ENCODE results near the gene COQ7. TPM values are rescaled to one million over a fixed set of nuclear protein-coding genes. Genes with fewer than 3 reads are reported as not detected.
A peak's percentile ranks its signal among the peaks of the same experiment; 100 is the strongest.

COQ7 gene
- total RNA-seq, 1 donor from 2014 or later = 22.0 TPM

DNA sequence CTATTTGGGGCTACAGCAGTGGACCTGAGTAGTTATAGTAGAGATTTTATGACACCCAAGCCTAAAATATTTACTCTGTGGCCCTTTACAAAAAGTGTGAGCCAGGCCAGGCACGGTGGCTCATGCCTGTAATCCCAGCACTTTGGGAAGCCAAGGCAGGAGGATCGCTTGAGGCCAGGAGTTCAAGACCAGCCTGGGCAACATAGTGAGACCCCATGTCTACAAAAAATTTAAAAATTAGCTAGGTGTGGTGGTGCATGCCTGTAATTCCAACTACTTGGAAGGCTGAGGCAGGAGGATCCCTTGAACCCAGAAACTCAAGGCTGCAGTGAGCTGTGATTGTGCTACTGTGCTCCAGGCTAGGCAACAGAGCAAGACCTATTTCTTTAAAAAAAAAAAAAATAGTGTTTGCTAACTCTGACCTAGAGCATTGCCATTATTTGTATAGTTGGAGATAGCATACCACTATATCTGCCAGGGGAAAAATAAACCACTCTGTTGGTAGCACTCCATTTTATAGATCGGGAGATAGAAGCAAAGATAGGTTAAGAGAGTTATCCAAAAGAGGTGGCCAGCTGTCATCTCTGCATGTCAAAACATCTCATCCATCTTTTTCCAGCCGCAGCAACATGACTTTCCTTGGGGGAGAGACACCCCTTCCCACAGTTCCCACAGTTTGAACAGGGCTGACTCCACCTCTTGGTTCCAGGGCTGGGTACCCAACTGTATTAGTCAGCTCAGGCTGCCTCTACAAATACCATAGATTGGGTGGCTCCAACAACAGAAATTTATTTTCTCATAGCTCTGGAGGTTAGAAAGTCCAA lies 43.3 kb downstream of the COQ7 start:
- no peak overlapping the region for H3K4me3 Mint-ChIP-seq
- peaks cover 9% of the 10 kb centered on the region for H3K36me3 Mint-ChIP-seq (ENCODE audit: low read depth)
- no peak overlapping the region for H3K27ac Mint-ChIP-seq
- H3K9me3 Mint-ChIP-seq = no peaks in the 10 kb centered on the region
- H3K27me3 Mint-ChIP-seq = peaks cover 9% of the 10 kb centered on the region
- DNase-seq = no peak
- peaks cover 30% of the 10 kb centered on the region for H3K4me1 Mint-ChIP-seq
- intact Hi-C loops (cut with micrococcal nuclease) = no loop called here

DNA sequence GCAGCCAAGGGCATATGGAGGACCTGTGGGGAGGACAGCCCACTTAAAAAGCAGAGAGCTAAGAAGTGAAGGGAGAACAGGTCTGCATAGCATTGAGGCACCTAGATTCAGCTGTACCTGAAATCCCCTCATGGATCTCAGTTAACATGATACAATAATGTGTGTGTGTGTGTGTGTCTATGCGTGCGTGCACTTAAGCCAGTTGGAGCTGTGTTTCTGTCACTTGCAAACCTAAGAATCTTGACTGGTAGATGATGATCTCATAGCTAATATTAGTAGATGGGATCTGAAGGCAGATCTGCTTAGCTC lies 44.6 kb downstream of the COQ7 start:
- Mint-ChIP-seq H3K4me3 (no peak overlapping the region), H3K9me3 (no peaks in the 10 kb centered on the region), H3K36me3 (ENCODE audit: low read depth) (peaks cover 13% of the 10 kb centered on the region), H3K4me1 (peaks cover 39% of the 10 kb centered on the region), H3K27ac (peak overlapping the region; percentile 81), H3K27me3 (peaks cover 9% of the 10 kb centered on the region)
- no peak for DNase-seq
- intact Hi-C loops (cut with micrococcal nuclease) = no loop called here

DNA sequence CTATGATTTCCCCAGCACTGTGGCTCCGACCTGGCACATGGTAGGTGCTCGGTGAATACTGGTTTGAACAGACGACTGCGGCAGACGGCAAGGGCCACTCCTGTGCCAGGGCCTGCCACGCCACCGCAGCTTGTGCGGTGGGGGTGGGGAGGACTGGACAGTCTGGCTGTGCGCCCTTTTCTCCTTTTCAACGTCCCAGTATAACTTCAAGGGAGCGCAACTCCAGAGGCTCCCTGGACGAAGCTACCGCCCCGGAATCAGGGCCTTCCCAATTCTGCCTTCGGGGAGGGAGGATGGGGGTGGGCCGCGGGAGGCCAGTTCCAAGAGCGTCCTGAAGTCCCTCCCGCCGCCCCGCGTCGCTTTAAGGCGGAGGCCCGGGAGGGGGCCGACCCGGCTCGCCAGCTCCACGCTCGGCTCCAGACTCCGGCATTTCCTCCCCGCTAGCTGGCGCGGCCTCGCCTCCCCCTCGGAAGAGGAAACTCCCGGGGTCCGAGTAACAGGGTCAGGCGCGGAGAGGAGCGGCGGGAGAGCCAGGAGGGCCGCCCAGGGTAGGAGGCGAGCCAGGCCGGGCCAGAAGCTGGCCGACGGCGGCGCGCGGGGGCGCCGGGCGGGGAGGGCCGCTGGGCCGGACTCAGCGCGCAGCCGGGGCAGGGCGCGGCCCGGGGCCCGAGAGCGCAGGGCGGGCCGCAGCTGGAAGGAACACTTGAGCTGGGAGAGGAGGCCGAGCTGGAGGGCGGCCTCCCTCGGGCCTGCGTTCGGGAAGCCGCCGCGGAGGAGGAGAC lies 46.4 kb downstream of the COQ7 start, which contains the start of gene ITPRIPL2:
TSS of gene ITPRIPL2 (plus strand) at position 388 of the 782 bp plus-strand sequence. CDS start 498 bp downstream, outside the sequence.
- H3K27ac Mint-ChIP-seq = peak within 1 kb of the TSS; percentile 89
- peaks cover 18% of the 10 kb centered on the region for H3K36me3 Mint-ChIP-seq (ENCODE audit: low read depth)
- peaks cover 34% of the 10 kb centered on the region for H3K4me1 Mint-ChIP-seq
- H3K4me3 Mint-ChIP-seq = peak within 1 kb of the TSS; percentile 87
- no peaks in the 10 kb centered on the region for H3K9me3 Mint-ChIP-seq
- peak; percentile 83 for DNase-seq
- intact Hi-C loops (cut with micrococcal nuclease) = no loop called here
- H3K27me3 Mint-ChIP-seq = peaks cover 9% of the 10 kb centered on the region

DNA sequence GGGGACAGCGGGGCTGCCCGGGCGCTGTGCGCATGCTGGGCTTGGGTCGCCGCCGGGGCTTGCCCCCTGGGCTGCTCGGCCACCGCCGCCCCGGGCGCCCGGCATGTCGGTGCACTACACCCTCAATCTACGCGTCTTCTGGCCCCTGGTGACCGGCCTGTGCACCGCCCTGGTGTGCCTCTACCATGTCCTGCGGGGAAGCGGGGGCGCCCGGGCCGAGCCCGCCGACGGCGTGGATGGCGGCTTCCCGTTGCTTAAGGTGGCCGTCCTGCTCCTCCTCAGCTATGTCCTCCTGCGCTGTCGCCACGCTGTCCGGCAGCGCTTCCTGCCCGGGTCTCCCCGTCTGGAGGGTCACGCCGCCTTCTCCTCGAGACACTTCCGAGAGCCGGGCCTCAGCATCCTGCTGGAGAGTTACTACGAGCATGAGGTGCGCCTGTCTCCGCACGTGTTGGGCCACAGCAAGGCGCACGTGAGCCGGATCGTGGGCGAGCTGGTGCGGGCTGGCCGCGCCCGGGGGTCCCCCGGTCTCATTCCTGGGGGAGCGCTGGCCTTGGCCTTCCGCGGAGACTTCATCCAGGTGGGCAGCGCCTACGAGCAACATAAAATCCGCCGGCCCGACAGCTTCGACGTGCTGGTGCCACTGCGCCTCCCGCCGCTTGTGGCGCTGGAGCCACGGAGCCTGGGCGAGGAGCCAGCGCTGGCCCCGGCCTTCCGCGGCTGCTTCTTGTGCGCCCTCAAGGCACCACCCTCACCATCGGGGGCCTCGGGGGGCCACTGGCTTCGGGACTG lies 47.1 kb downstream of the COQ7 start:
- peak overlapping the region; percentile 87 for H3K27ac Mint-ChIP-seq

DNA sequence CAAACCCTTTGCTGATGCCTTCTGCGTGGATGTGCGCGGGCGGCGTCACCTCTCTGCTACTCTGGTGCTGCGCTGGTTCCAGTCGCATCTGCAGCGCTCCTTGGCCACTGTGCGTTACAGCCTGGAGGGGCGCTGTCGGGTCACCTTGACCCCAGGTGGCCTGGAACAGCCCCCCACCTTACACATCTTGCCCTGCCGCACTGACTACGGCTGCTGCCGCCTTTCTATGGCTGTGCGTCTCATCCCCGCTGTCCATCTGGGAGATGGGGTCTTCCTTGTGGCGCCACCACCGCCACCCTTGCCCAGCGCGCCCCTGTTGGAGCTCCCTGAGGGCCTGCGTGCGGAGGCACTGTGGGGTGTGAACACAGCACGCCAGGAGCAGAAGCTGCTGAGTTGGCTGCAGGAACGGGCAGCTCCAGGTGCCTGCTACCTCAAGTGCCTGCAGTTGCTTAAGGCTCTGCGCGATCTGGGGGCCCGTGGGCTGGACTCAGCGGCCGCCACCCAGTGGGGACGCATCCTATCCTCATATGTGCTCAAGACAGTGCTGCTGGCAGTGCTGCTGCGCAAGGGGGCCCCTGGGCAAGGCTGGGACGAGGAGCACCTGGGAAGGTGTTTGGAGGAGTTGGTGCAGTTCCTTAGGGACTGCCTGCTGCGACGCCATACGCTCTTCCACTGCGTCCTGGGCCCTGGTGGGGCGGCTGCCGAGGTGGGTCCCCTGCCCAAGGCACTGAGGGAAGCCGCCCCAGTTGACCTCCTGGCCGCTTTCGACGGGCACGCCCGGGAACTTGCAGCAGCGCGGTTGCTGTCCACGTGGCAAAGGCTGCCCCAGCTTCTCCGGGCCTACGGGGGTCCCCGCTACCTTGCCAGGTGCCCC lies 48.0 kb downstream of the COQ7 start:
- H3K27me3 Mint-ChIP-seq = peaks cover 9% of the 10 kb centered on the region
- intact Hi-C loops (cut with micrococcal nuclease) = loop anchor here (2.0 to 5.0 kb wide), 3 partner anchors 15 to 267 kb away; partner anchors contain the start of gene SYT17
- H3K36me3 Mint-ChIP-seq (ENCODE audit: low read depth) = peaks cover 29% of the 10 kb centered on the region
- H3K9me3 Mint-ChIP-seq = no peaks in the 10 kb centered on the region
- peaks cover 39% of the 10 kb centered on the region for H3K4me1 Mint-ChIP-seq
- H3K27ac Mint-ChIP-seq = peak overlapping the region; percentile 88
- DNase-seq = no peak
- peak overlapping the region; percentile 87 for H3K4me3 Mint-ChIP-seq

More for the DNA sequence above, 47.1 kb downstream of the COQ7 start:
- intact Hi-C loops (cut with micrococcal nuclease) = loop anchor here (5.0 kb wide), 2 partner anchors 53 to 268 kb away; partner anchors contain the start of gene SYT17
- Mint-ChIP-seq H3K27me3 (peaks cover 9% of the 10 kb centered on the region), H3K9me3 (no peaks in the 10 kb centered on the region), H3K36me3 (ENCODE audit: low read depth) (peaks cover 23% of the 10 kb centered on the region), H3K4me1 (peaks cover 35% of the 10 kb centered on the region), H3K4me3 (peak overlapping the region; percentile 87)
- peak; percentile 73 for DNase-seq

DNA sequence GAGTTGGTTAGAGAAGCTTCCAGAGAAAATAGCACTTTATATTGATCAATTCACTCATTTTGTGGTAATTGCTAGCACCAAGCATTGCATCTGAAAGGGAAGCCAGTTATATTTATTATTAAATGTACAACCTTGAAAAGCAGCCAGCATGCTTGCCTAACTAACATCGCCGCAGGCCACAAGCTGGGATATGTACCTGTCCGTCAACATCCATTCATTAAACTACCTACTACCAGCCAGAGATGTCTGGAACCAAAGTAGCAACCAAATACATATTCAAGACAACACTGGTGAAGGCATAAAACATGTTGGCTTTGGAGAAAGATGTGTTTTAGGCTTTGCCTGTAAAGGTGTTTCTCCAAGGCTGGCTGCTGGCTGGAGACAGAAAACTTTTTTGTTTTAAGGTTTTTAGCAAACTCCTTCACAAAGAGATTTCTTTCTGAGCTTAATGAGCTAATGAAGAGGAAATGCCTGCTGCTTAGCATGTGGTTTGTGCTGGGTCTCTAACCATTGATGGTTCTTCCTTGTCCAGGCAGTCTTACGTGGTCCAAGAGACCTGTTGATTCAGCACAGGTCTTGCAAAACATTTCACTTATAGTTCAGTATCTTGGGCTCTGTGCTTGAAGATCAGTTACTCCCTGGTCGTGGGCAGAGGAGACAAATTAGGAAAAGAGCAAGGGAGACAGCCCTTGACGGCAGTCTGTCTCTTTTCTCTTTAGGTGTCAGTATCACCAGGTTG lies 49.5 kb downstream of the COQ7 start:
- Mint-ChIP-seq H3K27me3 (peaks cover 9% of the 10 kb centered on the region), H3K36me3 (ENCODE audit: low read depth) (peaks cover 43% of the 10 kb centered on the region), H3K9me3 (no peaks in the 10 kb centered on the region), H3K4me1 (peaks cover 43% of the 10 kb centered on the region), H3K27ac (peak overlapping the region; percentile 88), H3K4me3 (peak overlapping the region; percentile 87)
- peak; percentile 58 for DNase-seq
- intact Hi-C loops (cut with micrococcal nuclease) = loop anchor here (1.0 to 5.0 kb wide), 4 partner anchors 14 to 400 kb away; partner anchors contain the start of gene SYT17

DNA sequence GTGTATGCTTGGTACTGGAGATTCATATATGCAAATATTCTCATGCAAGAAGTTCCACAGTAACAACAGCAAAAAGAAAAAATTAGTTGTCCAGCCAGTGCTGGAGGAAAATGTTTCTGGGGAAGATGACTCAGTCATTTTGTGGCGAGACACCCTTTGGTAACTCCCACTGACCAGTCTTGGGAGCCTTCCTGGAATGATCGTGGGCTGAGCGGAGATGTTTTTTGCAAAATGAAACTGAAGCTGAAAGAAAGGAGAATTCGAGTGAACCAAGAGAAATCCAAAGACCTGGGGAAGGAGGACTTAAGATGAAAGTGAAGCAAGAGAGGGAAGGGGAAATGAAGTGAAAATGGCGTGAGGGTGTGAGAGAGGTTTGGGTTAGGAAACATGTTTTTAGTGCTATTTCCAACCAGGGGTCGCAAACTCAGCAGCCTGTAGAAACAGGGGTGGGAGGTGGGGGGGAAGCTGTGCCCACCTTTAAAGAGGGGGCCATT lies 51.6 kb downstream of the COQ7 start:
- intact Hi-C loops (cut with micrococcal nuclease) = loop anchor here (1.0 to 5.0 kb wide), 6 partner anchors 8 to 404 kb away; partner anchors contain the start of genes CCP110, GDE1 and SYT17
- Mint-ChIP-seq H3K27me3 (no peaks in the 10 kb centered on the region), H3K36me3 (ENCODE audit: low read depth) (peaks cover 54% of the 10 kb centered on the region), H3K9me3 (no peaks in the 10 kb centered on the region), H3K27ac (peak overlapping the region; percentile 91), H3K4me3 (peak overlapping the region; percentile 79), H3K4me1 (peaks cover 36% of the 10 kb centered on the region)
- DNase-seq = peak; percentile 80

DNA sequence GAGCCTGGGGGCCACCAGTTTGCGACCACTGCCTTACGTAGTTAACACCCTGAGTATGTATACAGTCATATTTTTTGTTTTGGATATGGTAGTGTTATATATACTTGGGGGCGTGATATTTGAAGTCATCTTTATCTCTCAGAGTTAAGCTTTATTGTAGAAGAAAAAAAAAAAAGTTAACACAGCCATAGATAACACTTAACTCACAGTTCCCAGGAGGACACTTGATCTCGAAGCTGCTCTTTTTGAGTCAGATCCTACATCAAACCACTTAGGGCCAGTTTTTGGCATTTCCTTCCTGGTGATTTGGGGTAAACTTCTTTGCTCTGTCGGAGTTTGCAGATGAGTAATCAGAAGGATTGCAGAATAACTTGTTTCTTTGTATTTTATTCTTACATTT lies 52.1 kb downstream of the COQ7 start:
- intact Hi-C loops (cut with micrococcal nuclease) = loop anchor here (1.0 to 5.0 kb wide), 6 partner anchors 8 to 403 kb away; partner anchors contain the start of genes CCP110, GDE1 and SYT17
- peak overlapping the region; percentile 58 for H3K4me3 Mint-ChIP-seq
- H3K27ac Mint-ChIP-seq = peak overlapping the region; percentile 91
- H3K27me3 Mint-ChIP-seq = no peaks in the 10 kb centered on the region
- H3K36me3 Mint-ChIP-seq (ENCODE audit: low read depth) = peaks cover 56% of the 10 kb centered on the region
- DNase-seq = no peak
- no peaks in the 10 kb centered on the region for H3K9me3 Mint-ChIP-seq
- peaks cover 36% of the 10 kb centered on the region for H3K4me1 Mint-ChIP-seq

DNA sequence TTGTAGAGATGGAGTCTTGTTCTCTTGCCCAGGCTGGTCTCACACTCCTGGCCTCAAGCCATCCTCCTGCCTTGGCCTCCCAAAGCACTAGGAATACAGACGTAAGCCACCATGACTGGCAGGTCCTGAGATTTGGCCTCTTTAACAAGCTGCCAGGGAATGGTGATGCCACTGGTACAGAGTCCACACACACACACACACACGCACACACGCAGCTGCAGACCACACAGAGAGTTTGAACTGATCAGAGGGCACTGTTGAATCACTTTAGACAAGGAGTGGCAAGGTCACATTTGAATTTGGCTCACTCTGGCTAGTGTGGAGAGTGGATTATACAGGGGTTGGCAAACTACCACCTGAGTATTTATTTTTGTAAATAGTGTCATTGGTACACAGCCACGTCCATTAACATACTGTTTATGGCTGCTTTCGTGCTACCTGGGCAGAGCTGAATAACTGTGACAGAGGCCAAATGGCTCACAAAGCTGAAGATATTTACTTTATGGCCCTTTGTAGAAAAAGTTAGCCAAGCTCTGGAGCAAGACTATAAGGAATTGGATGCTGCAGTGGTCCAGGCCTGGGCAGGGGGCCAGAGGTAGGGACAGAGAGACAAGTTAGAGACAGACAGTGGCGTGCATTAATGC lies 56.2 kb downstream of the COQ7 start:
- intact Hi-C loops (cut with micrococcal nuclease) = no loop called here
- H3K4me3 Mint-ChIP-seq = no peak overlapping the region
- H3K4me1 Mint-ChIP-seq = peaks cover 33% of the 10 kb centered on the region
- peak overlapping the region; percentile 13 for H3K27ac Mint-ChIP-seq
- H3K36me3 Mint-ChIP-seq (ENCODE audit: low read depth) = peaks cover 56% of the 10 kb centered on the region
- H3K27me3 Mint-ChIP-seq = no peaks in the 10 kb centered on the region
- DNase-seq = no peak
- no peaks in the 10 kb centered on the region for H3K9me3 Mint-ChIP-seq

DNA sequence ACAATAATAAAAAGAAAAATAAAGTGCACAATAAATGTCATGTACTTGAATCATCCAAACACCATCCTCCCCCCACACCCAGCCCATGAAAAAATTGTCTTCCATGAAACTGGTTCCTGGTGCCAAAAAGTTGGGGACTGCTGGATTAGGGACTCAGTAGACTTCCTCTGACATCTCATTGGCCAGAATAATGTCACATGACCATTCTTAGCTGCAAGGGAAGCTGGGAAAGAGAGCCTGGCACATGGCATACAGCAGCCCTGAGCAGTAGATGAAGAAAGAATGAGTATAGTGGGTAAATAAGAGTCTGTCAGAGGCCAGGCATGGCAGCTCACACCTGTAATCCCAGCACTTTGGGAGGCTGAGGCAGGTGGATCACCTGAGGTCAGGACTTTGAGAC lies 58.9 kb downstream of the COQ7 start:
- Mint-ChIP-seq H3K36me3 (ENCODE audit: low read depth) (peaks cover 38% of the 10 kb centered on the region), H3K4me1 (peaks cover 48% of the 10 kb centered on the region), H3K27ac (no peak overlapping the region), H3K9me3 (peaks cover 4% of the 10 kb centered on the region), H3K4me3 (no peak overlapping the region), H3K27me3 (no peaks in the 10 kb centered on the region)
- intact Hi-C loops (cut with micrococcal nuclease) = no loop called here
- no peak for DNase-seq

DNA sequence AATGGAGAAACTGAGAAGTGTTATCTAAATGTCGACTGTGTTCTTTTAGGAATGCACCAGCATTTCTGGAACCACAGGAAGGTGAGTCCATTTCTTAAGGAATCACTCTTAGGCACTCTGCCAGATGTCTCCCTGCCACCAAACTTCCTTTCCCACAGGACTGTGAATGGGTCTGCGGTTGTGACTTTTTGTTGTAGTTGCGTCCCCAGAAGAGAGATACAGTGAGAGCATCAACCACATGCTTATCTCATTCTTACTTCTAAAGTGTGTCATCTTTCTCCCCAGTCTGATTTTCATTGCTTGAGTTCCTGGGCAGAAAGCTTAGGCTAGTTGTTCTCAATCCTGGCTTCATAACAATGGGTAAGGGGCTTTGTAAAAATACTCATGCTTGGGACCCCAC lies 59.8 kb downstream of the COQ7 start:
- Mint-ChIP-seq H3K4me3 (peak overlapping the region; percentile 51), H3K27ac (peak overlapping the region; percentile 84), H3K4me1 (peaks cover 54% of the 10 kb centered on the region), H3K27me3 (no peaks in the 10 kb centered on the region), H3K9me3 (peaks cover 4% of the 10 kb centered on the region), H3K36me3 (ENCODE audit: low read depth) (peaks cover 32% of the 10 kb centered on the region)
- intact Hi-C loops (cut with micrococcal nuclease) = loop anchor here (1.0 kb wide), 1 partner anchor 8 kb away; no protein-coding TSS in a partner anchor
- peak; percentile 62 for DNase-seq
